ENCODE results near the gene NARS2.

NARS2 gene

DNA sequence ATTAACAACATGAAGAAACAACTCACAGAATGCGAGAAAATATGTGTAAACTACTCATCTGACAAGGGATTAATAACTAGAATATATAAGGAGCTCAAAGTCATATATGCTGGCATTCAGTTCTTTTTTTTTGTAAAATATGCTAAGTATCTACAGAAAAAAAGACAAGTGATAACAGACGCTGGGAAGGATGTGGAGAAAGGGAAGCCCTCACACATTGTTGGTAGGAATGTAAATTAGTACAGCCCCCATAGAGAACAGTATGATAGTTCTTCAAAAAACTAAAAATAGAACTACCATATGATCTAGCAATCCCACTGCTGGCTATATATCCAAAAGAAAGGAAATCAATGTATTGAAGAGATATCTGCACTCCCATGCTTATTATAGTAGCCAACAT, 170.9 kb downstream of the NARS2 start:
- no peak for DNase-seq

DNA sequence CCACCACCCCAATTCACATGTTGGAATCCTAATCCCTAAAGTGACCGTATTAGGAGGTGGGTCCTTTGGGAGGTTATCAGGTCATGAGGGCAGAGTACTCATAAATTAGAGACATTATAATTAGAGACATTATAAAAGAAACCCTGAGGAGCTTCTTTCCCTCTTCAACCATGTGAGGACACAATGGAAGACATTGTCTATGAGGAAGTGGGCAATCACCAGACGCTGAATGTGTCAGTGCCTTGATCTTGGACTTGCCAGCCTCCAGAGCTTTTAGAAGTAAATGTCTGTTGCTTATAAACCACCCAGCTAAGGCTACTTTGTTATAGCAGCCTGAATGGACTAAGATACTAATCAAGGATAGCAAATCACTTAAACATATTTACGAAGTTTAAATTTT, 171.8 kb downstream of the NARS2 start:
- no peak for DNase-seq

DNA sequence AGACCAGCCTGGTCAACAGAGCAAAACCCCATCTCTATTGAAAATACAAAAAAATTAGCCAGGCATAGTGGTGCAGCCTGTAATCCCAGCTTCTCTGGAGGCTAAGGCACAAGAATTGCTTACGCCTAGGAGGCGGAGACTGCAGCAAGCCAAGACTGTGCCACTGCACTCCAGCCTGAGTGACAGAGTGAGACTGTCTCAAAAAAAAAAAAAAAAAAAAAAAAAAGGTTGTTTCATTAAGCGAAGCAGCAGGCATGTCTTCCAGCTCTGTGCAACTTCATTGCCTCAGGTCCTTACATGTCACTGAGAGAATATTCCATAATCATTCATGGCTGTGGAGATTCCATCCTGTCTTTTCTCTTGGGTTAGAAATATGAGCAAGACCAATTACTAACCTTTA, 174.0 kb downstream of the NARS2 start:
- no peak for DNase-seq

DNA sequence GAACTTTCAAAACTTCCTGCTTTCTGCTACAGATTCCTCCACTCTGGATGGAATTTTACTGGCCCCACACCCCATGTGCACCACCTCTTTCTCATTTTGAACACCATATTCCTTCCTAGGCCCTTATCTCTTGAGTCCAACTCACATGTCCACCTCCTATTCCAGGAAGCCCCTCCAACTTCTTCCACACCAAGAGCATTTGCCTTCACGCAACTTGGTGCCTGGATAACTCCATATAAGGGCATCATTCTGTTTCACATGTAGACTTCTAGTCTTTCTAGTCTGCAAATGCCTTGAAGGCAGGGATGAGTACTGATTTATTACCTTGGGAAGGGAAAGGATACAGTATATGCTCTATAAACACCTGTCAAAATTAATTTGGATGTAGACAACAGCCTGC, 174.5 kb downstream of the NARS2 start:
- no peak for DNase-seq

DNA sequence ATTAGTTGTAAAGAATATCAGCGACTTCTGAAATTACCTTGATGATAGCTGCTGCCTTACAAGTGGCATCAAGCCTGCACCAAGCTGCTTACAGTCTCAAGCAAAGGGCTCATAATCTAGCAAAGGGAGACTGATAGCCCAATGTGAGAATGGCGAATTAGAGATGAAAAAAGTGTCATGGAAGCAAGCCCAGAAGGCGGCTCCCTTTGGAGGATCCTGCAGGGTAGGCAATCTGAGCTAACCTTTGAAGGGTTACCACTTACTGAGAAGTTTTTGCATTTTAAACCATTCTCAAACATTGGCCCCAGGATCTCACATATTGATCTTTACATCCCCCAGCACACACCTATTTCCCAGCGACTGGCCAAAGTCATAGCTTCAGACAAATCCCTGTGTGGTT, 175.5 kb downstream of the NARS2 start:
- no peak for DNase-seq

DNA sequence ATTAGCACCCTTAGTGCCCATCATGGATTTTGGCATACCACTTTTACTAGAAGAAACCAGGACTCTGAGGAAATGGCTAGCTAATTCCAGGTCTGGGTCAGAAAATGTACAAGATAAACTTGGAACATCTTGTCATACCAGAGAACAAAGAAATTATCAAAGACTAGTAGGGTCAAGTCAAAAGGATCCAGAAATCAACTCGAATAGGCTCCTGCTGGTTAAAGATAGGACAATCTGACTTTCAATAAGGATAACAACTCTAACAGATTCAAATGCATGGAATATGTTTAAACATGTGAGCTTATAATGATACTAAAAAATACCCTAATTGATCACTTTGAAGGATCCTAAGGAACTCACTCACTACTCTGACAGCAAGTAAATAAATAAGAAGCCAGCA, 175.9 kb downstream of the NARS2 start:
- no peak for DNase-seq

DNA sequence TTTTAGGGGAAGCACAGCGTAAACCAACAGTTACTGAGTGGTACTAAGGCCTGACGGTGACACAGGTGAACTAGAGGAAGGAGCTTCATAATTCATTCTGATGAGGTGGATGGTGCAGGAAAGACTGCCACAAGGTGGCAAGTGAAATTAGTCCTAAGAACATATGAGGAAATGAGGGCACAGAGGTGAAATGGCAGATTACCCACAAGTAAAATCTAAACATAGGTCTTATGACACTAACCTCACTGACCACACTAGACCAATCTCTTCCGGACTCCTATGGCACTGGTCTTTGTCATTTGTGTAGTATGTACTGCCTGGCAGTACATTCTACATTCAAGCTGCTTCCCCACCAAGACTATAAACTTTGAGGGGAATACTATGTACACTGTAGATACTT, 177.3 kb downstream of the NARS2 start:
- no peak for DNase-seq

DNA sequence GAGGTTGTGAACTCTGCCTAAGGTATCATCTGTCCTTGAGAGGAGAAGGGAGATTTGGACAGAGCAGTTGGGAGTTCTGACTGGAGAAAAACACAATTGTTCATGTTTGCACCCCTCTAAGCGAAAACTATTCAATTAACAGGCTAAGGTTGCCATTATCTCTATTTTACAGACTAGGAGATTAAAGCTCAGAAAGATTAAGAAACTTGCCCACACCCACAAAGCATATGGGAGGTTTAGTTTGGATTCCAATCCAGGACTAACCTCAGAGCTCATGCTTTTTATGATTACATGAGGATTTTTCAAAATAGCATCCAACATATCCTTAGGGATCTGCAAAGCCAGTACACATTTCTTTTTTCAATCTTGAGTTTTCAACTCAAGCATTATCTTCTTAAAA, 179.1 kb downstream of the NARS2 start:
- DNase-seq = no peak

DNA sequence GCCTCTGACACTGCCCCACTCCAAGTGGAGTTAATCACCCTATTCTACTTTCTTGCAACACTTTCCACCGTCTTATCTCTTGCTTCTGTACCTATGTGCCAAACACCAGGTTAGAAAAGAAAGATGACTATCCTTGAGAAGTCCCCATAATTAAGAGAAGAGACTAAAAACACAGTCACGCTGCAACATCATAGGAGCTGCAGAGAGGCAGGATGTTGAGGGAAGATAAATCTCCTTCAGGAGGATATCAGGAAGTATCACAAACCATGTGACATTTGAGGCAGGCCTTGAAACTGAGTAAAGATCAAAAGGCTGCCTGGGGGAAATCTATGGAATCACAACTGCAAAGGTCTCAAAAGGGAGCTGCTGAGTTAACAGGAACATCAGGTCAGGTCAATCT, 181.8 kb downstream of the NARS2 start:
- DNase-seq = no peak

DNA sequence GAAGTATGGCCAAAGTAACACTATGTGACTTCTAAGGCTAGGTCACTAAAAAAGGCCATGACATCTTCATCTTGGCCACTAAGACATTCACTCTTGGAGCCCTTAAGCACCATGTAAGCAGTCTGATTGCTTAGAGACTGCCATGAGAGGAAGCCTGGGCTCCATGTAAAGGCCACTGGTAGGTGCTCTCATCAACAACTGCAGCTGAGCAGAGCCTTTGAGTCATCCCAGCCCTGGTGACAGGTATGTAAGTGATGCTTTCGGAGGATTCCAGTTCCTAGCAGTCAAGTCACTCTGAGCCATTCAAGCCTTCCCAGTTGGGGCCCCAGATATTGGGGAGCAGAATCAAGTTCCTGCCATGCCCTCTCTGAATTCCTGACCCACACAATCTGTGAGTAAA, 183.2 kb downstream of the NARS2 start:
- no peak for DNase-seq

DNA sequence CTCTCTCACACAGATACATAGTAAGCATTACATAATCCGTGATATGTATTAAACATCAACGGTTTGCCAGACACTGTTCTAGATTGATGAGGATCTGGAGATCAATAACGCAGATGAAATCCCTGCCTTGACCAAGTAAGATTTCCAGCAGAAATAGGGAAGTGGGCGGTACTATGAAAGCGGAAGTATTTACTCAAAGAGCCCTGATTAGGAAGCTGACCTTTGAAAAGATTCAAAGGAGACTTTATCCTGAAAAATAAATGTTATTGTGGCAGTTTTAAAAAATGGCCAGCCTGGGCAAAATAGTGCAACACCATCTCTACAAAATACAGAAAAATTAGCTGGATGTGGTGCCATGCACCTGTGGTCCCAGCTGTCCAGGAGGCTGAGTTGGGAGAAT, 183.9 kb downstream of the NARS2 start:
- DNase-seq = no peak

DNA sequence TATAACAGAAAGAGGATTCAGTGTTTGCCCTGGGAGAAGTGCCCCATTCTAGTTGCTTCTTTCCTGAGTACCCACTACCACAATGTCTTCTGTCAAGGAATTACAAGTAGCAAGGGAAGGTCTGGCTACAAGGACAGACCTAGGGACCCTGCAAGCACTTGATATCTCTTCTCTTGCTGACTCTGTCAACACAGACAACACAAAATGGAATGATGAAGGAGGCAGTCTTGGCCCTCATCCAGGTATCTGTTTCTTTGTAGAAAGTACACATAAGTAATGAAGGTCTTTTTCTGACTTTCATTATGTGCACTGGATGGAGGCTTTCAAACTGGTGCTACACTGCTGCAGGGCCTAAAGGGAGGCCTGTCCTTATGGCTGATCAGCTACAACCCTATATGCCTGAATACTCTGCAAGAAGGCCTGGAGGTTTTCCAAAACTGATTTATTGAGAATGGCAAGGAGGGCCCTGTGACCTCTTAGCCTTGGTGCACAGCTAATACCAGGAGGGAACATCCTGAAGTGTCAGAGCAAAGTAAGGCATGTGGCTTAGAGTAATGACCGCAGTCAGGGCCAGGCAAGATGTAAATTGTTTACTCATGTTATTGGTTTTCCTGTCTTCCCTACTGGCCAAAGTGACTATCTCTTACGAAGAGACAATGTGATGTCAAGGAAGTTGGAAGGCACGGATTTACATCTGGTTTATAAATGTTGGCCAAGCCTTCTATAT, 188.3 kb downstream of the NARS2 start:
- DNase-seq = no peak
